Heart left ventricle (tissue), 13 donors: ENCODE data around the gene SLC43A3.

Source experiments
- CTCF ChIP-seq, 12 donors: fragments of 200-600 bp; sonication (generic) in 4 of 12; IDR thresholded peaks; one replicate each; pipeline versions ENCODE4 v1.5.0 to v1.8.0; 2018 to 2022; ENCODE audit warnings: antibody characterized with exemption in 12 of 12, mild to moderate bottlenecking in 5 of 12
- POLR2A ChIP-seq, 2 donors: fragments of 450-650 bp; IDR thresholded peaks; one replicate each; pipeline ENCODE4 v1.6.1; 2017; ENCODE audit warnings: antibody characterized with exemption in 2 of 2, mild to moderate bottlenecking in 2 of 2, moderate library complexity in 2 of 2
- donor health status: ischemic (EF 13 %, LVEDD 7.1; RV severe dilation, severe dysfunction).
- donor health status: DM: no; HTN: yes; CAD: no.
- donor health status: DM: no; HTN: no; CAD: no.
- donor health status: ischemic (EF 25% LVEDD 6.9; RV normal size, moderate dysfunction).
- donor health status: ischemic (EF 25% LVEDD 5.7; RV mildly dilated, moderate dysfunction).
- donor health status: ischemic (EF 35%, LVEDD 5.7; RV mildly dilated, moderate dysfunction).
- donor health status: nonischemic (EF 11% LVEDD 7.7; RV severe dilation, severe dysfunction).
- donor health status: DM: yes; HTN: yes; CAD: no.
- donor health status: PGD.
- donor health status: ischemic (EF 29% LVEDD 5.4; RV normal size, mild dysfunction).
- donor health status: nonischemic (EF 23%, LVEDD 6.1; RV moderate dilation, normal function).

GRCh38 chr11:57380975-57381374 is 45.9 kb downstream of the SLC43A3 start, which contains the start of gene PRG3:
- TF ChIP-seq CTCF (IDR thresholded peaks at IDR 0.05) (no peak), POLR2A (IDR thresholded peaks at IDR 0.05) (no peak)
